COLO668 (cell line): Measurements from ENCODE around the gene OSTM1.

ENCODE experiments used
- DNase-seq: peaks from one replicate; lab custom pipeline; 2025; ENCODE audit not compliant: unreplicated experiment; lab: John Stamatoyannopoulos, UW

Gene OSTM1

DNA sequence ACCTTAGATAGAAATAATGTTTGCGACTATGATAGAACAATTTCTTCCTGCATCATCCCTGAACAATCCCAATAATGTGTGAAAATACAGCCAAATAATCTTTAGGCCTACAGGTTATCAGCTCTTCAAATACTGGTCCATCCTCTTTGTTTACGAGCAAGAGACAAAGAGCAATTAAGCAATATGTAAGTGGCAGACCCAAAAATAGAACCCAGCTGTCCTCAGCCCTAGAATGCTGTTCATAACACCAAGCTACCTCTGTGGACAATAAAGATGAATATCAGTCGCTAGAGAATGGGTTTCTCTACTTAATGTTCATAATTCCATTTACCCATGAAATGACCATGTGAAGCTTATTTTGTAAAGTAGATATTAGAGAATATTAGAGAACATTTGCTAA is 28.4 kb upstream of the OSTM1 start:
- DNase-seq = no peak

- no peak for DNase-seq
These were observed 25.5 kb upstream of the OSTM1 start for GRCh38 chr6:108100003-108100402.

GRCh38 chr6:108097882-108098281 is 23.3 kb upstream of the OSTM1 start:
- no peak for DNase-seq

DNA sequence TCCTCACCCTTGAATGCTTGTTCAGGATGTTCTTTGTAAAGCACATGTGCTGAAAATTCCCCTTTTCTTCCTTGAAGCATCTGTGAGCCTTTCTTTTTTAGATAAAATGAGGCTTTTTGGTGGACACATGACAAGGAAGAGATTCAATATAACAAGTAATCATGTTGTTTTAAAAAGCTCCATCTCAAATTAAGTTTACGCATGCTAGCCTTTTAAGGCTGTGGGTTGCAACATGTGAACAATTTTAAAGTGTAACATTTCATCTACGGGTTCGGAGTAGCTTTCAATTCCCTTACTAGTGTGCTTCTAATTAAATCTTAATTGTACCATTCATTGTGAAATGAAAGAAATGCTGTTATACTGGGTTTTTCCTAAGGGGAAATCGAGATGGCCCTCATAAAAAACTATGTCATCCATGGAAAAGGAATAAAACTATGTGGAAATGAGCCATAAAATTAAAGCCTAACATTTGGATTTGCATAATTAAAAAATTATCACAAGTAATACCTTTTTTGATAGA is 19.3 kb upstream of the OSTM1 start:
- DNase-seq = no peak

DNA sequence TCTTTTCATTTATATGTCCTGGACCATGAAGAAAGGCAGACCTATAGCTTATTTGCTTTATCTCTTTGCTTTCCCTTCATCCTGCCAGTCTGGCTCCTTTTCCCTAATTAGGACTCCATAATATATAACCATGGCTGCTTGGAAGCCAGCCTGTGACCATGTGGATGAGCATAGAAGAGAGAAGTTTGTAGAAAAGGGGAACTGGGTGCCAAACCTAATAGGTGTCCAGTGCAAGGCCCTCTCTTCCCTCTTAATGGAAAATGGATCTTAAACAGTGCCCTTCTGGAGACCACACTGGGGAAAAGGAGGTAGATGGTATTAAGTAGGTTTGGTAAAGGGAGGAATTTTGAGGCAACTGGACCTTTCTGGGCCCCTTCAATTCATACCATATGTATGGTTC is 16.7 kb upstream of the OSTM1 start:
- no peak for DNase-seq

DNA sequence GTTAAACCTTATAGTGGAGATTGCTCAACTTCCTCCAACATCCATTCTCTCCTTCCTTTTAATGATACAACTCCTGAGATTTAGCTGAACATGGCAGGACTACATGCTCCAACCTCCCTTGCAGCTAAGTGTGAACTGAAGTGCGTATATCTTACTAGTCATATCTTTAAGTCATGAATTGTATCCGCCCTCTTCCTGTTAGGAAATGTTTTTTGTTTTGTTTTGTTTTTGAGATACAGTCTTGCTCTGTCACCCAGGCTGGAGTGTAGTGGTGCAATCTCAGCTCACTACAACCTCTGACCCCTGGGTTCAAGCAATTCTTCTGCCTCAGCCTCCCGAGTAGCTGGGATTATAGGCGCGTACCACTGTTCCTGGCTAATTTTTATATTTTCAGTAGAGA is 8.8 kb upstream of the OSTM1 start:
- no peak for DNase-seq

DNA sequence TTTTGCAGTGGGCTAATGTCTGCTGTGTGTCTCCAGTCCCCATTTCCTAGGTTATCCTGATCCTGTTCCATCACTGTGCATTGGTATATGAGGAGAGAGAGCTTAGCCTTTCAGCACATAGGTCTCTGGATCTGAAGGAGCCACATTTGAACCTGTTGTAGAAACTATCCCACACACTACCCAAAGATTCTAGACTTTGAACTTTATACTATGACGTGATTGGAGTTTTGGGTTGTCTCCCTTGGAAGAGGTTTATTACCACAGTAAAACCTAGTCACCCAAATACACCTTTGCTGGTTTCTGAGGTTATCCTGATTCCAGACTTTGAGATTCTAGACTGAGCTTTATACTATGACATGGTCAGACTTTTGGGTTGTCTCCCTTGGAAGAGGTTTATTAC is 8.0 kb upstream of the OSTM1 start:
- no peak for DNase-seq

DNA sequence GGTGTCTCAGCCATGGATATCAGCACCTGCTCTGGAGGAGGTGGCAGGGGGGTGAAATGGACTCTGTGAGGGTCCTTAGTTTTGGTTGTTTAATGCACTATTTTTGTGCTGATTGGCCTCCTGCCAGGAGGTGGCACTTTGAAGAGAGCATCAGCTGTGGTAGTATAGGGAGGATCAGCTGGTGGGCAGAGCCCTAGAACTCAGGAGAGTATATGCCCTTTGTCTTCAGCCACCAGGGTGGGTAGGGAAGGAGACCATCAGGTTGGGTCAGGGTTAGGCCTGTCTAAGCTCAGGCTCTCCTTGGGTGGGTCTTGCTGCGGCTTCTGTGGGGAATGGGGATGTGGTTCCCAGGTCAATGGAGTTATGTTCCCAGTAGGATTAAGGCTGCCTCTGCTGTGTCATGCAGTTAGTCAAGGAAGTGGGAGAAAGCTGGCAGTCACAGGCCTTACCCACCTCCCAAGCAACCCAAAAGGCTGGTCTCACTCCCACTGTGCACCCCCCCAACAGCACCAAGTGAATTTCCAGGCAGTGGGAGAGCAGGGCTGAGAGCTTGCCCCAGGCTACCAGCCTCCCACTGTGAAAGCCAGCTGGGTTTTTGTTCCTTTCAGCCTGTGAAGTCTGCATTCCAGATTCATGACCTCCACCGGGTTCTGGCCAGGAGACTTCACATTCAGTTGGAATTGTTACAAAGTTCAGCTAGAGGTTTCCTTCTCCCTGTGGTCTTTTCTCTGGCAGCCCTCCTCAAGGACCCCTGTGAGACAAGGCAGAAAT is 5.7 kb upstream of the OSTM1 start:
- no peak for DNase-seq

DNA sequence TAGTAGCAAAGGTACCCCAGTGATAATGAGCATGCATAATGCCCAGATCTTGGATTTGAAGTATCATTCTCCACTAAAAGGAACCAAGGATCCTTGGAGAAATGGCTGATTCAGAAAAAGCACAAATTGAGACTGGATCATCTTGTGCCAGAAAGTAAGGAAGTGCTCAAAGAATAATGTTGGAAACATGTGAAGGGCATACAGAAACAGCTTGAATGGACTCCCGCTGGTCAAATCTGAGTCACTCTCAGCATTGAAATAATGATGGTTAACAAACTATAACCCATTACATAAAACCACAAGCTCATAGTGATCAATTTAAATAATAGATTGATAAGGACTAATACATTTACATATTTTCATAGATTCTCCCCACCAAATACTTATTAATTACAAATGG is 3.6 kb upstream of the OSTM1 start:
- DNase-seq = no peak

DNA sequence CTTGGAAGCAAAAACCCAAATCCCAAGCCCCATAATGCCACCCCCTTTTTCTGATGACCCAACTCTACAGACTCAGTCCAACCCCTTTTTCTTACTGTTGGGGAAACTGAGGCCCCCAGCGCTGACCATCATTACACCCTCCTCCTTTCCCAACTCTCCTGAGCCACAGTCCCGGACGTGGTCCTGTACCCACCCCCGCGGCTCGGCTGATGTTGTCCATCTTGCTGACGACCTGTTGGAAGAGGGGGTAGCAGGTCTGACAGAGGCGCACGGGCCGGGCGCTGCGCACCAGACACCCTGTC is 533 bp downstream of the OSTM1 start:
- DNase-seq = no peak

DNA sequence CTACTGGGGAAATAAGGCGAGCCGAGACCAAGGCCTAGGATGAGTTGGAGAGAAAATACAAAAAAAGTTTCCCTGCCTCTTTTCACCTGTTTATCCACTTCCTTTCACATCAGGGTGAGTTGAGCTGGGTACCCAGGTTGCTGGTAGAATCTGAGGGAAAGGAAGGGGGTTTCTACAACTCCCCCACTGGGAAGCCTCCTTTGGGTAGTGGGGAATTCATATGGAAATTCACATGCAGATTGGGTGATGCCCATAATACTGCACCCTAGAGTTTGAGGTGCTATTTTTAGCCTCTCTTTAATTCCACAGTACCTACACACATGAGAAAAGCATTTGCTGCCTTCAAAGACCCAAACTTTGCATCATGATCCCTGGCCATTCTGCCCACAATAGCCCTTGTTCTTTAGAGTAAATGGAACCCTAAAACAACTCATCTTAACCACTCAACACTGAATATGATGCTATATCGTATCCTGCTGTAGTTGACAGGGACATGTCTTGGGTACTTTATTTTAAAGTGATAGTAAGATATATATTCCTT is 2.7 kb downstream of the OSTM1 start:
- DNase-seq = no peak

DNA sequence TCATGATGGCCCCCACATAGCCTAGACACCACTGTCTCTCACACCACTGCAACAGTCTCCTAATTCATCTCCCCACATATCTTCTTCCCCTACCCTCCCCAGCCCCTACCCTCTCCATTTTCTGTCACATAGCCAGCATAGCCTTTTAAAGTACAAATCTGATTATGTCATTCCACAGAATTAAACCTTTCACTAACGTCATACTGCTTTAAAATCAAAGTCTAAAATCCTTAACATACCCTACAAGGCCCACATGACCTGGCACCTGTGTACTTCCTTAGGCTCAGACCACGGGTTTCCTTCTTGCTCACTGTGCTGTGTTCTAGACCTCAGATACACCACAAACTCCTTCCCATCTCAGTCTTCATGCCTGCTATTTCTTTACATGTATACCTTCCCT is 5.9 kb downstream of the OSTM1 start:
- DNase-seq = no peak

DNA sequence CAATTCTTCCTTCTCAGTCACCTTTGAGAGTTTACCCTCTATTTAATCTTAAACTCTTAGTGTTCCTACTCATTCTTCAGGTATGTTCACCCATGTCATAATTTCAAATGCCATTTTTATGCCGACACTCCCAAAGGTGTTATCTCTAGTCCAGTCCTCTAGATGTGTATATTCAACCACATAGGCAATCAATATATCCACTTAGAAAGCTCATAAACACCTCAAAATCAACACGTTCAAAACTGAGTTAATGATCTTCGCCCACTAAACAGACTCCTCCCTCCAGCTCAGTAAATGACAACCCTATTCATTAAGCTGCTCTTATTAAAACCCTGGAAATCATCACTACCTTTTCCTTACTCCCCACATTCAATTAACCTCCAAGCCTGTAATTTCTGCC is 6.4 kb downstream of the OSTM1 start:
- DNase-seq = no peak

- no peak for DNase-seq
These were observed 21.8 kb downstream of the OSTM1 start for GRCh38 chr6:108052706-108053105.

- DNase-seq = no peak
These were observed 23.1 kb downstream of the OSTM1 start for GRCh38 chr6:108051481-108051880.

DNA sequence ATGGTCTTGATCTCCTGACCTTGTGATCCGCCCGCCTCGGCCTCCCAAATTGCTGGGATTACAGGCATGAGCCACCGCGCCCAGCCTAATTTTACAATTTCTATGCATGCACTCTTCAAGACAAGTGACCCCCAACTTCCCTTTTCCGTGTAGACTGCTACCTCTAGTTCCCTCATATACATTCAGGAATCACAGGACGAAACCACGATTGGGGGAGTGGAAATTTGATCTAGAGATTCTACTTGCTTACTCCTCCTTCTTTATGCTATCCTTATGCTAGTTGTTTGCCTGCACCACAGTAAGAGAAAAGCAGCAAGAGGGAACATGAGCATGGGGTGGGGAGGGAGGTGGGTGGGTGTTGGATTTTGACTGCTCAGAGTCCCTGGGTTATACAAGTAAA is 34.9 kb downstream of the OSTM1 start:
- no peak for DNase-seq

- no peak for DNase-seq
These were observed 37.7 kb downstream of the OSTM1 start for GRCh38 chr6:108036884-108037283.

GRCh38 chr6:108031968-108032367 is 42.6 kb downstream of the OSTM1 start:
- DNase-seq = no peak

GRCh38 chr6:108030211-108030610 is 44.3 kb downstream of the OSTM1 start:
- no peak for DNase-seq

- DNase-seq = no peak
These were observed 45.2 kb downstream of the OSTM1 start for GRCh38 chr6:108029226-108029921.

GRCh38 chr6:108027594-108027993 is 46.9 kb downstream of the OSTM1 start:
- no peak for DNase-seq

- DNase-seq = no peak
These were observed 47.5 kb downstream of the OSTM1 start for GRCh38 chr6:108027056-108027455.
